Liver (tissue), 3 donors: Measurements from ENCODE around the gene KATNB1.
A peak's percentile ranks its signal among the peaks of the same experiment; 100 is the strongest.

Source experiments
- GABPA ChIP-seq, 2 donors: IDR thresholded peaks in 1 of 2; conservative IDR thresholded peaks in 1 of 2; 2 replicates each; pipeline ENCODE4 v1.6.1; 2016; ENCODE audit warnings: antibody characterized with exemption in 2 of 2, mild to moderate bottlenecking in 1 of 2, moderate library complexity in 1 of 2
- RAD21 ChIP-seq, 2 donors: IDR thresholded peaks; 2 replicates each; pipeline ENCODE4 v1.6.1; 2016; ENCODE audit warnings: antibody characterized with exemption in 2 of 2, mild to moderate bottlenecking in 2 of 2
- RXRA ChIP-seq, 2 donors: IDR thresholded peaks; 2 replicates each; pipeline ENCODE4 v1.6.1; 2017 to 2018; ENCODE audit warnings: antibody characterized with exemption in 2 of 2, mild to moderate bottlenecking in 1 of 2
- SP1 ChIP-seq: IDR thresholded peaks from 2 replicates; pipeline ENCODE4 v1.6.1; 2018; ENCODE audit warnings: antibody characterized with exemption, mild to moderate bottlenecking
- TAF1 ChIP-seq: conservative IDR thresholded peaks from 2 replicates; pipeline ENCODE4 v1.6.1; 2016; ENCODE audit warnings: antibody characterized with exemption, mild to moderate bottlenecking
- TF ChIP-seq, protein P1 (sequence below): IDR thresholded peaks from 2 replicates; pipeline ENCODE4 v1.6.1; 2016; ENCODE audit warnings: antibody characterized with exemption
- TF ChIP-seq, protein P2 (sequence below): fragments of 150-350 bp; IDR thresholded peaks from 2 replicates; pipeline ENCODE4 v1.5.1; 2017; ENCODE audit warnings: improper control_type of control experiment, low read depth, low read length; ENCODE audit not compliant: missing input control
- TF ChIP-seq, protein P3 (sequence below): IDR thresholded peaks from 2 replicates; pipeline ENCODE4 v1.6.1; 2016; ENCODE audit warnings: antibody characterized with exemption
- donor health status: healthy.
- donor health status: healthy.

DNA sequence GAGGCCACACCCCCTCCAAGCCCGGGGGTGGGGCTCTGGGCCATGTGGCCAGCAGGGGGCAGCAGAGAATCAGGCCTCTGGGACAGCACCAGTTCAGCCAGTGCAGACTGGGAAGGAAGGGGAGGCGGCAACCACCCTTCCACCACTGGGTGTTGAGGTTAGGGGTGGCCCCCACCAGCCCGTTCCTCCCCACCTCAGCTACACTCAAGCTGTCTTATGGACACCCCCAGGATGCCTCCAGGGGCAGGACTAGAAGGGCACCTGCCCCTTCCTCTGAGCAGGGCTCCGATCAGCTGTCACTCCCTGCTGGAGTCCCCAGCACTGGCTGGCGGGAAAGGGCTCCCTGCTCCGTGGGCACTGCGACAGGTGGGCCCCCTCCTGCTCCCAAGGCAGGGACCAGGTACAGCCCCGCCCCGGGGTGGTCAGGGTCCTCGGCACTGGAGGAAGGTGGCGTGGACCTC is 21.8 kb downstream of the KATNB1 start:
- TF ChIP-seq, protein P1, sequence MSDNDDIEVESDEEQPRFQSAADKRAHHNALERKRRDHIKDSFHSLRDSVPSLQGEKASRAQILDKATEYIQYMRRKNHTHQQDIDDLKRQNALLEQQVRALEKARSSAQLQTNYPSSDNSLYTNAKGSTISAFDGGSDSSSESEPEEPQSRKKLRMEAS: no peak
- TF ChIP-seq, protein P2, sequence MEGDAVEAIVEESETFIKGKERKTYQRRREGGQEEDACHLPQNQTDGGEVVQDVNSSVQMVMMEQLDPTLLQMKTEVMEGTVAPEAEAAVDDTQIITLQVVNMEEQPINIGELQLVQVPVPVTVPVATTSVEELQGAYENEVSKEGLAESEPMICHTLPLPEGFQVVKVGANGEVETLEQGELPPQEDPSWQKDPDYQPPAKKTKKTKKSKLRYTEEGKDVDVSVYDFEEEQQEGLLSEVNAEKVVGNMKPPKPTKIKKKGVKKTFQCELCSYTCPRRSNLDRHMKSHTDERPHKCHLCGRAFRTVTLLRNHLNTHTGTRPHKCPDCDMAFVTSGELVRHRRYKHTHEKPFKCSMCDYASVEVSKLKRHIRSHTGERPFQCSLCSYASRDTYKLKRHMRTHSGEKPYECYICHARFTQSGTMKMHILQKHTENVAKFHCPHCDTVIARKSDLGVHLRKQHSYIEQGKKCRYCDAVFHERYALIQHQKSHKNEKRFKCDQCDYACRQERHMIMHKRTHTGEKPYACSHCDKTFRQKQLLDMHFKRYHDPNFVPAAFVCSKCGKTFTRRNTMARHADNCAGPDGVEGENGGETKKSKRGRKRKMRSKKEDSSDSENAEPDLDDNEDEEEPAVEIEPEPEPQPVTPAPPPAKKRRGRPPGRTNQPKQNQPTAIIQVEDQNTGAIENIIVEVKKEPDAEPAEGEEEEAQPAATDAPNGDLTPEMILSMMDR: peak; percentile 95
- peak; percentile 96 to 97 for TF ChIP-seq RAD21 (IDR thresholded peaks at IDR 0.05)
- no peak for TF ChIP-seq SP1
- TF ChIP-seq TAF1: no peak
- no peak for TF ChIP-seq RXRA (IDR thresholded peaks at IDR 0.05)
- TF ChIP-seq, protein P3, sequence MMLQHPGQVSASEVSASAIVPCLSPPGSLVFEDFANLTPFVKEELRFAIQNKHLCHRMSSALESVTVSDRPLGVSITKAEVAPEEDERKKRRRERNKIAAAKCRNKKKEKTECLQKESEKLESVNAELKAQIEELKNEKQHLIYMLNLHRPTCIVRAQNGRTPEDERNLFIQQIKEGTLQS: no peak
- TF ChIP-seq GABPA (IDR thresholded peaks at IDR 0.05 in 1 of 2, conservative IDR thresholded peaks at IDR 0.05 in 1 of 2): no peak
